PC-9 (cell line): Measurements from ENCODE around the gene ZNF804A. TPM values are rescaled to one million over a fixed set of nuclear protein-coding genes. Genes with fewer than 3 reads are reported as not detected.

Source experiments
- BruUV-seq: library from RNA; stranded (reverse); fragments of 400-500 nt; replicated peaks from 2 replicates; lab custom pipeline; 2021; lab: Mats Ljungman, UMichigan
- CTCF ChIA-PET: fragments of 300-600 bp; sonication (Branson Sonifier 250); formaldehyde crosslinking; loops from one replicate; lab custom pipeline; 2022; ENCODE audit warnings: antibody characterized with exemption; lab: Charles Lee
- POLR2A ChIA-PET: fragments of 300-600 bp; sonication (Branson Sonifier 250); formaldehyde crosslinking; loops from one replicate; lab custom pipeline; 2022; ENCODE audit warnings: antibody characterized with exemption; ENCODE audit not compliant: unreplicated experiment; lab: Charles Lee
- DNase-seq, 2 experiments: peaks; one replicate each; pipeline versions ENCODE4 v3.0.0 to v3.0.0-alpha.2; 2015 to 2022; ENCODE audit warnings: mixed read lengths in 1 of 2
- H2AFZ ChIP-seq: fragments of 200-600 bp; sonication (generic); 2 replicates; pipeline ENCODE4 v1.8.1; 2017; ENCODE audit warnings: antibody characterized with exemption
- H3F3A ChIP-seq: fragments of 200-600 bp; sonication (generic); 2 replicates; pipeline ENCODE4 v1.8.1; 2017; ENCODE audit warnings: antibody characterized with exemption, mild to moderate bottlenecking, low read depth; ENCODE audit not compliant: insufficient read depth
- H3K27ac ChIP-seq: fragments of 200-600 bp; sonication (generic); 2 replicates; pipeline ENCODE4 v1.6.1; 2016; ENCODE audit warnings: mixed run types
- H3K27me3 ChIP-seq: fragments of 200-600 bp; sonication (generic); 2 replicates; pipeline ENCODE4 v1.6.1; 2016; ENCODE audit warnings: low read depth, mixed run types; ENCODE audit not compliant: insufficient read depth
- H3K36me3 ChIP-seq: fragments of 200-600 bp; sonication (generic); 2 replicates; pipeline ENCODE4 v1.6.1; 2016; ENCODE audit warnings: low read depth, mixed run types
- H3K4me1 ChIP-seq: fragments of 200-600 bp; sonication (generic); replicated peaks from 2 replicates; pipeline ENCODE4 v1.6.1; 2016; ENCODE audit warnings: mixed run types; ENCODE audit not compliant: insufficient read depth
- H3K4me2 ChIP-seq: fragments of 200-600 bp; sonication (generic); 2 replicates; pipeline ENCODE4 v1.6.1; 2017; ENCODE audit warnings: mixed run types
- H3K4me3 ChIP-seq: fragments of 200-600 bp; sonication (generic); 2 replicates; pipeline ENCODE4 v1.6.1; 2016; ENCODE audit warnings: mixed run types
- H3K79me2 ChIP-seq: fragments of 200-600 bp; sonication (generic); 2 replicates; pipeline ENCODE4 v1.6.1; 2017; ENCODE audit warnings: low read depth, mixed run types
- H3K9me2 ChIP-seq: fragments of 200-600 bp; sonication (generic); 2 replicates; pipeline ENCODE4 v1.8.1; 2017; ENCODE audit warnings: mild to moderate bottlenecking; ENCODE audit not compliant: insufficient read depth
- H3K9me3 ChIP-seq: fragments of 200-600 bp; sonication (generic); 2 replicates; pipeline ENCODE4 v1.8.1; 2016; ENCODE audit warnings: low read depth; ENCODE audit not compliant: insufficient read depth
- H4K20me1 ChIP-seq: fragments of 200-600 bp; sonication (generic); 2 replicates; pipeline ENCODE4 v1.8.1; 2017; ENCODE audit not compliant: insufficient read depth
- EZH2 ChIP-seq: fragments of 200-600 bp; sonication (generic); IDR thresholded peaks from 2 replicates; pipeline ENCODE4 v1.8.0; 2017; ENCODE audit warnings: antibody characterized with exemption, low read depth
- intact Hi-C: fragments of 100-400 bp; cut with micrococcal nuclease; formaldehyde crosslinking; loops from one replicate; pipeline ENCODE4 v1.10.0; 2022; ENCODE audit not compliant: unreplicated experiment
- total RNA-seq: library from RNA; stranded (reverse); gene quantifications from 2 replicates; pipeline ENCODE4 v1.2.3, GENCODE V29; 2021
- TF ChIP-seq, protein P1 (sequence below): fragments of 200-600 bp; sonication (generic); conservative IDR thresholded peaks from 2 replicates; pipeline ENCODE4 v1.6.1; 2017; ENCODE audit warnings: mixed run types, antibody characterized with exemption, mild to moderate bottlenecking, moderate library complexity

ZNF804A gene
- total RNA-seq, 1 experiment from 2014 or later, result not detected

- Histone ChIP-seq H2AFZ (no peak overlapping the region), H3K9me3 (no peaks in the 10 kb centered on the region), H3K4me3 (no peak overlapping the region), H3F3A (no peaks in the 10 kb centered on the region), H3K79me2 (no peaks in the 10 kb centered on the region), H3K27me3 (no peaks in the 10 kb centered on the region), H3K4me1 (no peaks in the 10 kb centered on the region), H3K4me2 (no peak overlapping the region), H4K20me1 (no peaks in the 10 kb centered on the region), H3K36me3 (no peaks in the 10 kb centered on the region), H3K27ac (no peak overlapping the region), H3K9me2 (no peaks in the 10 kb centered on the region)
- CTCF ChIA-PET, result no interaction called here
- POLR2A ChIA-PET, result no interaction called here
- TF ChIP-seq EZH2, result no peak
- TF ChIP-seq, protein P1, sequence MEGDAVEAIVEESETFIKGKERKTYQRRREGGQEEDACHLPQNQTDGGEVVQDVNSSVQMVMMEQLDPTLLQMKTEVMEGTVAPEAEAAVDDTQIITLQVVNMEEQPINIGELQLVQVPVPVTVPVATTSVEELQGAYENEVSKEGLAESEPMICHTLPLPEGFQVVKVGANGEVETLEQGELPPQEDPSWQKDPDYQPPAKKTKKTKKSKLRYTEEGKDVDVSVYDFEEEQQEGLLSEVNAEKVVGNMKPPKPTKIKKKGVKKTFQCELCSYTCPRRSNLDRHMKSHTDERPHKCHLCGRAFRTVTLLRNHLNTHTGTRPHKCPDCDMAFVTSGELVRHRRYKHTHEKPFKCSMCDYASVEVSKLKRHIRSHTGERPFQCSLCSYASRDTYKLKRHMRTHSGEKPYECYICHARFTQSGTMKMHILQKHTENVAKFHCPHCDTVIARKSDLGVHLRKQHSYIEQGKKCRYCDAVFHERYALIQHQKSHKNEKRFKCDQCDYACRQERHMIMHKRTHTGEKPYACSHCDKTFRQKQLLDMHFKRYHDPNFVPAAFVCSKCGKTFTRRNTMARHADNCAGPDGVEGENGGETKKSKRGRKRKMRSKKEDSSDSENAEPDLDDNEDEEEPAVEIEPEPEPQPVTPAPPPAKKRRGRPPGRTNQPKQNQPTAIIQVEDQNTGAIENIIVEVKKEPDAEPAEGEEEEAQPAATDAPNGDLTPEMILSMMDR, result no peak
- no peak for DNase-seq
- no TSS peak for BruUV-seq
- intact Hi-C loops, result no loop called here
Measured at GRCh38 chr2:184760931-184761330, 162.6 kb downstream of the ZNF804A start.

DNA sequence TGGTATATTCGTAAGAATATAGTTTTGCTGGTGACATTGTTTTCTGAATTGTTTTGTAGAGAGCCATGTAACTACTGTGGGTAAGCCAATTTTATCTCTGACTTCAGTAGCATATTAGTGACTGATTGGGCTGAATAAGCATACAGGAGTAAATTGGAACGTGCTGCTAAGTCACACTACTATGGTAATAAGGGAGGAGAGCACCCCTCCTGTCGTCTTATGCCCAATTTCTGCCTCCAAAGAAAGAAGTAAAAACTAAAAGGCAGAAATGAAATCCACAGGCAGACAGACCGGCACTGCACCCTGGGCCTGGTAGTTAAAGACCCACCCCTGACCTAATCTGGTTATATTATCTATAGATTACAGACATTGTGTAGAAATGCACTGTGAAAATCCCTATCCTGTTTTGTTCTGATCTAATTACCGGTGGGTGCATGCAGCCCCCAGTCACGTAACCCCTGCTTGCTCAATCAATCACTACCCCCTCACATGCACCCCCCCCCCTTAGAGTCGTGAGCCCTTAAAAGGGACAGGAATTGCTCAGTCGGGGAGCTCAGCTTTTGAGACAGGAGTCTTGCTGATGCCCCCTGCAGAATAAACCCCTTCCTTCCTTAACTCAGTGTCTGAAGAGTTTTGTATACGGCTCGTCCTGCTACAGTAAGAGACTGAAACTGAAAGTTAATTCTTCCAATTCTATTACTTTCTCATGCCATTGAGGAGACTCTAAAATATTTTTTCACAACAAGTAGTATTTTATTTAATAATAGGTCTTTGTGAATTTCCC, 167.0 kb downstream of the ZNF804A start:
- no peak overlapping the region for H3K4me2 ChIP-seq
- intact Hi-C loops, result no loop called here
- no TSS peak for BruUV-seq
- no peaks in the 10 kb centered on the region for H4K20me1 ChIP-seq
- H3K79me2 ChIP-seq, result no peaks in the 10 kb centered on the region
- no peaks in the 10 kb centered on the region for H3K27me3 ChIP-seq
- H3K36me3 ChIP-seq, result no peaks in the 10 kb centered on the region
- H3K9me3 ChIP-seq, result no peaks in the 10 kb centered on the region
- H2AFZ ChIP-seq, result no peak overlapping the region
- no peaks in the 10 kb centered on the region for H3F3A ChIP-seq
- TF ChIP-seq EZH2, result no peak
- TF ChIP-seq, protein P1, result no peak
- H3K27ac ChIP-seq, result no peak overlapping the region
- H3K9me2 ChIP-seq, result no peaks in the 10 kb centered on the region
- H3K4me1 ChIP-seq, result no peaks in the 10 kb centered on the region
- ChIA-PET CTCF (no interaction called here), POLR2A (no interaction called here)
- no peak overlapping the region for H3K4me3 ChIP-seq
- DNase-seq, result no peak

- Histone ChIP-seq H3K9me3 (no peaks in the 10 kb centered on the region), H2AFZ (no peak overlapping the region), H3K79me2 (no peaks in the 10 kb centered on the region), H3K4me1 (no peaks in the 10 kb centered on the region), H3K27me3 (no peaks in the 10 kb centered on the region), H3K9me2 (no peaks in the 10 kb centered on the region), H4K20me1 (no peaks in the 10 kb centered on the region), H3K4me2 (no peak overlapping the region), H3K4me3 (no peak overlapping the region), H3K27ac (no peak overlapping the region), H3K36me3 (no peaks in the 10 kb centered on the region), H3F3A (no peaks in the 10 kb centered on the region)
- no TSS peak for BruUV-seq
- no peak for TF ChIP-seq EZH2
- TF ChIP-seq, protein P1, result no peak
- intact Hi-C loops, result no loop called here
- CTCF ChIA-PET, result no interaction called here
- DNase-seq, result no peak
- POLR2A ChIA-PET, result no interaction called here
Measured at GRCh38 chr2:184767059-184767458, 168.7 kb downstream of the ZNF804A start.
